Left ventricle myocardium superior (tissue), 1 donor: Measurements from ENCODE around the gene CD84. TPM values are rescaled to one million over a fixed set of nuclear protein-coding genes. Genes with fewer than 3 reads are reported as not detected.
"Not testable (repeated sequence)": the region's sequence is repeated elsewhere in the genome, so short reads cannot be mapped to it uniquely, and the experiment has no call there.

Experiments
- ATAC-seq: fragments of 200-7000 bp; cut with Tn5 transposase; one replicate; pipeline ENCODE4 v1.9.1; 2020; ENCODE audit warnings: mild to moderate bottlenecking, moderate library complexity
- DNase-seq: peaks from one replicate; pipeline ENCODE4 v3.0.0-alpha.2; 2020
- intact Hi-C: fragments of 100-400 bp; cut with micrococcal nuclease; formaldehyde crosslinking; loops from one replicate; pipeline ENCODE4 v1.11.0; 2022
- long read RNA-seq: library from polyadenylated mRNA; unstranded; transcript quantifications from one replicate; pipeline ENCODE4 v2.0.0, GENCODE V29; 2021
- total RNA-seq: library from RNA; stranded (reverse); fragmentation: NEBNext Ultra II Directional; extraction: Animal tissue kit (Norgen Biotek cat#: 25700); gene quantifications from one replicate; pipeline ENCODE4 v1.2.1, GENCODE V29; 2021
- donor health status: DM: no; HTN: yes; CAD: no; lungs with severe emphysema.

Gene CD84
- 2.8 TPM for total RNA-seq
- long read RNA-seq, partial matches to known transcripts: 0 of 1 reads
- long read RNA-seq, other reads (novel, unspliced or antisense): 1 of 1 reads

DNA sequence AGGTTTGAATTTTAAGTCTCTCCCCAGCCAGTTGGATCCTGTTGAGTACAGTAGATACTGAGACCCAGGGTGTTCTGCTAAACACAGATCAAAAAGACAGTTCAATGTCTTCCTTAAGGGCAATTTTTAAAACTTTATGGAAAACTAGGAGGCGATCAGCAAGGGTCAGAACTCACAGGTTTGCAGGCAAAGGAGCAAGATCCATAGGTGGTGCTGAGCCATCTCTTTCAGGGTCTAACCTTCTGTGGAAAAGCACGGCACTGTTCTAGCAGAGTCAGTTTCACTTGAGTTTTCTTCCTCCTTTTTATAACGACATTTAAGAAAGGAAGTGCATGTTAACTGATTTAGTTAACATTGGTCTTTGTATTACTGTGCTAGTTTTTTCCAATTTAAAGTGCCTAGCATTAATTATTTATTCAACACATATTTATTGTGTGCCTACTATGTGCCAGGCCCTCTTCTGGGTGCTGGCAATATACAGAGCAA, at the start of gene CD84:
Gene CD84, minus strand, starts transcription at position 281 of the 486 bp plus-strand sequence. Its CDS starts 59 bp downstream, at position 222.
- ATAC-seq (no peak), DNase-seq (no peak)
- intact Hi-C loops: no loop called here

DNA sequence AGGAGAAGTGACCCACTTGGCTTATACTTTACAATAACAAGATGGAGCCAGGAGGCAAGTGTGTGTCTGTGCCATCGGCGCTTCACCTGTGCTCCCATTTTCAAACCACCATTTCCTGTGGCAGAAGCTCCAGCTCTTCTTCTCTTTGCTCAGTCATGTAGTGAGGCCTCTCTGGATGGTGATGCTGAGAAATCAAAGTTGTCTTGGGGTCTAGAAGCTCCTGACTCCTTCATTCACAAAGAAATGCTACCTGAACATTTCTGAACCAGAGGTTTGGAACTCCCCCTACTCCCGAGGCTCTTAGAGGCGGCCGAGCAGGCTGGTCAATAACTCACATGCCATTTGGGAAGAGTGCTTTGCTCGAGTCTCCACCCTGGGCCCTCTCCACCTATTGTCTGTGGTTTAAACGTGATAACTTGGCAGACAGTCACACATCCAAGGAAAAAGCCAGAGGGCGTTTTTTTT, 49.5 kb upstream of the CD84 start:
- DNase-seq (no peak), ATAC-seq (no peak)
- intact Hi-C loops: no loop called here

GRCh38 chr1:160627677-160628289, 48.5 kb upstream of the CD84 start:
- DNase-seq, ATAC-seq, intact Hi-C loops: not testable (repeated sequence)

DNA sequence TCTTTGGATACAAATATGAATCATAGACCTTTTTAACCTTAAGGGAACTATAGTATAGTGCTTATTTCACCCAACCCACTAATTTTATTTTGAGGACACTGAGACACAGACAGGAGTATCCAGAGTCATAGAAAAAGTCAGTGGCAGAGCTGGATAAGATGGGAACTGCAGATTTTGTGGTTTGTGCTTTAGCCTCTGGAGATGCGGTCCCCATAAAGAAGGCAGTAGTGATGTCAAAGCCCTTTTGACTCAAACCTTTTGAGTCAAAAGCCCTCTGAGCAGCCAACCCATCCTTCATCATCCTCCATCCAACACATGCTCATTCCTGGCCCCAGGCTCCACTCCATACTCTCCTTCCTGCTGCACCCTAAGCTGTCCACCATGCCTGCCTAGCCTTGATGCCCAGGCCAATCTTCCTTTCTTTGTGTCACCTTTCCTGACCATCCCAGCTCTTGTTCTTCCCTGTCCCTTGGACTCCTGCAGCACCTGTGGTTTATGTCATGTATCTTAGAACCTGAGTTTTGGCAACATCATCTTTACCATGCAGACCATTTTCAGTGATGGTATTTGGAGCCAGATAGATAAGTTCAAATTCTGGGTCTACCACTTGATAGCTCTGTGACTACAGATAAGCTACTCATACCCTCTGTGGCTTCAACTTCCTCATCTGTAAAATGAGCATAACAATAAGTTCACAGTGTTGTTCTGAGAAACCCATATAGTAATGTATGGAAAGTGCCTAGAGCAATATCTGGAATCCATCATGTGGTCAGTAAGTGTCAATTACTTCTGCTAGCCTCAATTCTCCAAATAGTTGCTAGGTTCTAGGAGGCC, 47.4 kb upstream of the CD84 start:
- ATAC-seq: no peak
- intact Hi-C loops: no loop called here

GRCh38 chr1:160625725-160626498, 46.6 kb upstream of the CD84 start:
- intact Hi-C loops: no loop called here

More for the DNA sequence above, 47.4 kb upstream of the CD84 start:
- no peak for DNase-seq

DNA sequence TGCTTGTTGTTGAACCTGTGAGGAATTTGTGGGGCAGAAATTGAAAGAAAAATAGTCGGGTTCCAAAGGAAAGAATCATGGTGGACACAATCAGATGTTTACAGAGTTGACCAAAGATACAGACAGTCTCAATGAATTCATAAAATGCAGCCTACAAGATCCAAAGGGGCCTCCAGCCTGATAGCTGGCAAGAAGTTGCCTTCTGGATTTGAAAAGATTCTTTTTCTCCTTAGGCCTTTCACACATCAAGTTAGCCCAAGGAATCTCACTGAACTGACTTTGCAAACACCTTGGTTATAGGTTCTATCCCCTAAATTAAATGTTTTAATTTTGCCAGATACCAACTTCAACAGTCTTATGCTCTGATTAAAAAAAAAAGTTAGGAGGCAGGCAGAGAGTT, 46.0 kb upstream of the CD84 start:
- ATAC-seq (no peak), DNase-seq (no peak)

More at GRCh38 chr1:160625725-160626498, 46.6 kb upstream of the CD84 start:
- ATAC-seq (no peak), DNase-seq (no peak)

GRCh38 chr1:160624464-160624863, 45.2 kb upstream of the CD84 start:
- intact Hi-C loops: no loop called here
- ATAC-seq: no peak

More for the DNA sequence above, 46.0 kb upstream of the CD84 start:
- intact Hi-C loops: no loop called here

GRCh38 chr1:160623862-160624261, 44.6 kb upstream of the CD84 start:
- intact Hi-C loops: no loop called here
- no peak for ATAC-seq
- DNase-seq: no peak

More at GRCh38 chr1:160624464-160624863, 45.2 kb upstream of the CD84 start:
- no peak for DNase-seq

- no peak for ATAC-seq
- intact Hi-C loops: no loop called here
Measured at GRCh38 chr1:160623227-160623633, 43.9 kb upstream of the CD84 start.

DNA sequence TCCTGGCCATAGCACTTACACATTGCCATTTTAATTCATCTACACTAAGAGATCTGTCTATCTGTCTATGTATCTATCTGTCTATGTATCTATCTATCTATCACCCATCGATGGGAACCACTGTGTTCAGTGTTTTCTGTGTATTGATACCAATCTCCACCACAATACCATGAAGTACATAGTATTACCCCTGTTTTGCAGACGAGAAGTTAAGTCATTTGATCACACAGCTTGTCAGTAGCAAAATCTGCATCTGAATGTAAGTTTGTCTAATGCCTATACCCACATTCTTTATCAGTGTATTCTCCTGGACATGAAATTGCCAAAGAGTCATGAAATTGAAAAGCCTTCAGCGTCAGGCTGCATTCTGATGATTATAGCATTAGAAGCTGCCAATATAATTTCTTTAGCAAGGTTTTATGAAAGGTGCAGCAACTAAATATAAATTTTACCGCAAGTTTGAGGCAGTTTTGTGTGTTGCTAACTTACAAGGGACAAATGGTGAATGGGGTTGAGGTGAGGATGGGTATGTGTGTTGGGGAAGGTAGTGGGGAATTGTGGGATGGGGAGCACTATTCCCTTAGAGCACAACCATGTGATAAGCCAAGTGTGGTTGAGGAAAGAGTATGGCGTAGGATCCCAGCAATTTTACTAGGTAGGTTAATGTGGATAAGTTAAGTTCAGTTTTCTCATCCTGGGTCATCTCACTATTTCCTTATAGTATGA, 43.4 kb upstream of the CD84 start:
- no peak for ATAC-seq
- no peak for DNase-seq
- intact Hi-C loops: no loop called here

More at GRCh38 chr1:160623227-160623633, 43.9 kb upstream of the CD84 start:
- DNase-seq: no peak

GRCh38 chr1:160621633-160622413, 42.5 kb upstream of the CD84 start:
- no peak for ATAC-seq
- DNase-seq: no peak
- intact Hi-C loops: no loop called here

DNA sequence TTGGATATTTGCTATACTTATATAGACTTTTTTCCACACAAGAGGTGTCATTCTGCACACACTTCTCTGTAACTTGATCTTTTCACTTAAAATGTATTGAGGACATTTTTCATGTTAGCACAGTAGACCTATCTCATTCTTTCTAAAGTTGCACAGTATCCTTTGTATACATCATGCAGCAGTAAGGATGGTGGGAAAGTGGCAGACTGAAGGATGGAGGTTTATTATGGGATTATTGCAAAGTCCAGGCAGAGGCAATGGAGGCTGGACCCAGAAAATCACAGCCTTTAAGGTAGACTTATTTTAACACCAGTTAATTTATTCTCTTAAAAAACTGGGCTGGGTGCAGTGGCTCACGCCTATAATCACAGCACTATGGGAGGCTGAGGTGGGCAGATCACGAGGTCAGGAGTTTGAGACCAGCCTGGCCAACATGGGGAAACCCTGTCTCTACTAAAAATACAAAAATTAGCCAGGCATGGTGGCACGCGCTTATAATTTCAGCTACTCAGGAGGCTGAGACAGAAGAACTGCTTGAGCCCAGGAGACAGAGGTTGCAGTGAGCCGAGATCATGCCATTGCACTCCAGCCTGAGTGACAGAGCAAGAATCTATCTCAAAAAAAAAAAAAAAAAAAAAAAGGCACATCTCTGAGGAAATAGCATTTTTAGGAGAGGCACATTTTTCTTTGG, 41.8 kb upstream of the CD84 start:
- intact Hi-C loops: no loop called here
- DNase-seq (no peak), ATAC-seq (no peak)

GRCh38 chr1:160619742-160620277, 40.5 kb upstream of the CD84 start:
- no peak for ATAC-seq
- no peak for DNase-seq
- intact Hi-C loops: no loop called here

- ATAC-seq (no peak), DNase-seq (no peak)
- intact Hi-C loops: no loop called here
Measured at GRCh38 chr1:160618763-160619274, 39.5 kb upstream of the CD84 start.

GRCh38 chr1:160618327-160618726, 39.0 kb upstream of the CD84 start:
- ATAC-seq: no peak
- intact Hi-C loops: no loop called here
- no peak for DNase-seq

GRCh38 chr1:160615660-160616059, 36.4 kb upstream of the CD84 start:
- DNase-seq (no peak), ATAC-seq (no peak)
- intact Hi-C loops: no loop called here

- ATAC-seq (no peak), DNase-seq (no peak)
- intact Hi-C loops: no loop called here
Measured at GRCh38 chr1:160614410-160614809, 35.1 kb upstream of the CD84 start.
